Skeletal muscle tissue (tissue), 4 donors: ENCODE data around the gene OCEL1. TPM values are rescaled to one million over a fixed set of nuclear protein-coding genes. Genes with fewer than 3 reads are reported as not detected.
A peak's percentile ranks its signal among the peaks of the same experiment; 100 is the strongest.

Experiments used
- H3K27ac ChIP-seq: one replicate; pipeline ENCODE4 v1.7.0; 2013; ENCODE audit warnings: mild to moderate bottlenecking, low read depth, low read length, inconsistent platforms
- H3K27me3 ChIP-seq, 3 donors: one replicate each; pipeline ENCODE4 v1.7.0; 2013; ENCODE audit warnings: low read length in 3 of 3; ENCODE audit not compliant: control insufficient read depth in 3 of 3, insufficient read depth in 3 of 3
- H3K36me3 ChIP-seq, 3 donors: one replicate each; pipeline ENCODE4 v1.7.0; 2013; ENCODE audit warnings: low read length in 3 of 3; ENCODE audit not compliant: control insufficient read depth in 3 of 3, insufficient read depth in 3 of 3
- H3K4me1 ChIP-seq, 3 donors: one replicate each; pipeline ENCODE4 v1.7.0; 2013; ENCODE audit warnings: low read length in 3 of 3, mild to moderate bottlenecking in 3 of 3; ENCODE audit not compliant: control insufficient read depth in 3 of 3, insufficient read depth in 3 of 3
- H3K4me3 ChIP-seq, 3 donors: one replicate each; pipeline ENCODE4 v1.7.0; 2013; ENCODE audit warnings: low read length in 3 of 3
- H3K9ac ChIP-seq, 3 donors: one replicate each; pipeline ENCODE4 v1.7.0; 2013; ENCODE audit warnings: low read length in 3 of 3, mild to moderate bottlenecking in 3 of 3, moderate library complexity in 2 of 3, low read depth in 1 of 3
- H3K9me3 ChIP-seq, 3 donors: one replicate each; pipeline ENCODE4 v1.7.0; 2013; ENCODE audit warnings: low read length in 3 of 3; ENCODE audit not compliant: control insufficient read depth in 3 of 3
- total RNA-seq: library from RNA; depleted of rRNA; stranded (reverse); fragments of >200 nt; gene quantifications from one replicate; pipeline ENCODE4 v1.2.3, GENCODE V29; 2014
- donor health status: Osteomylitis.

Gene OCEL1
- total RNA-seq, 1 donor from 2014 or later: 4.7 TPM

DNA sequence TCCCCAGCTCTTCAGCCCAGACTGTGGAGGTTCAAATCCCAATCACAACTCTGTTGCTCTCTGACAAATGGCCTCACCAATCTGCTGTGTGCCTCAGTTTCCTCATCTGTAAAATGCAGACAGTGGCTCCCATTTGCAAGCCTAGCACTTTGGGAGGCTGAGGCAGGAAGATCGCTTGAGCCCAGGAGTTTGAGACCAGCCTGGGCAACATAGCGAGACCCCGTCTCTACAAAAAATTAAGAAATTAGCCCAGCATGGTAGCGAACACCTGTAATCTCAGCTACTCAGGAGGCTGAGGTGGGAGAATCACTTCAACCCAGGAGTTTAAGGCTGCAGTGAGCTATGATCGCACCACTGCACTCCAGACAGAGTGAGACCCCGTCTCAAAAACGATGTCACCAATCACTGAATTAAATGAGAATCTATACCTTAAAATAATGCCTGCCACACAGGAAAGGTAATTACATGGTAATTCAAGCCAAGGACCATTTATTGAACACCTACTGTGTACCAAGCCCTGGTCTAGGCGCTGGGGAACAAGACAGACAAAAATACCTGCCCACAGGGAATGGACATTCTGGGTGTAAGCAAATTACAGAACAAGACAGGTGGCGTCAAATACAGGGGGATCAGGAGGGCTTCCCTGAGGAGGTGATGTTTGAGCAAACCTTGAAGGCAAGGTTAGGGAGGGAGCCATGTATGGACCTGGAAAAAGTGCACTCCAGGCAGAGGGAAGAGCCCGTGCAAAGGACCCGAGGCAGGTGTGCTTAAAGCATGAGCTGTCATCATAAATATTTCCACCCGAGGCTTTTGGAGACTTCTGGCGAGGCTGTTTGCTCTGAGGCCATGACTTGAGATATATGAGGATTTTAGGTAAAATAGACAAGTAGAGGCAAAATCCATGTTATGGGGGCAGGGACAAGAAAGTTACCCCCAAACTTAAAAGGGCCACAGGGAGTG is 12.0 kb downstream of the OCEL1 start:
- Histone ChIP-seq H3K36me3 (peaks cover 9 to 13% (median 11%) of the 10 kb centered on the region in 3 donors), H3K9me3 (no peaks in the 10 kb centered on the region), H3K27ac (no peak overlapping the region), H3K27me3 (no peaks in the 10 kb centered on the region), H3K9ac (no peak overlapping the region), H3K4me3 (no peak overlapping the region), H3K4me1 (peaks cover 24 to 33% (median 33%) of the 10 kb centered on the region in 3 donors)

DNA sequence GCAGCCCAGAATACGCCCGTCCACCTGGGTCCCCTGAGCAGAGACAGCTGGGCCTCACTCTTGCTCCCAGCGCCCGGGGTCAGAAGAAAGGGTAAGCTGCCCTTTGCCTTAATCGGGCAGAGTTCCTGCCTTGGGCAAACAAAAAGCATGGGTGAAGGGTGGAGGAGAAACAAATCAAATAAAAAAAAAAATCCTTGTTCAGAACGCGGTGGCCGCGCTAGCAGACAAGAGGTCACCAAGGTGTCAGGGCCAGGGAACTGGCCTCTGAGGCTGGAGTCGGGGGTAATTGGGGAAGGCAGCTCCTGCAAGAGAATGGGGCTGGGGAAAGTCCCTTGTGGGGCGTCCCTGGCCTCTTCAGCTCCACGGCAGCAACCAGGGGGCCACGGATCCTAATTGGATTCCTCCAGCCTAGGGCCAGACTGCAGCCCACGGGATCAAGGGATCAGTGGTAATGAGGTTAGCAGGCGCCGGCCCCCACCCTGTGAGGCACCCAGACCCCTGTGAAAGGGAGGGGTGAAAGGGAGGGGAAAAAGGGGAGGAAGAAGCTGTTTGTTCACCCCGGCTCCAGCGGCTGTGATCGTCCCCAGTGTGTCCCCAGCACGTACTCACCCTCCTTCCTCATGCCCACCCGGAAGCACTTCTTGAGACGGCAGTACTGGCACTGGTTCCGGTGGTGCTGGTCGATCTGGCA is 14.2 kb downstream of the OCEL1 start:
- H3K27me3 ChIP-seq: no peaks in the 10 kb centered on the region
- peaks cover 29 to 44% (median 37%) of the 10 kb centered on the region in 3 donors for H3K4me1 ChIP-seq
- H3K9ac ChIP-seq: peak overlapping the region in 1 of 3 donors; percentile 8
- H3K9me3 ChIP-seq: no peaks in the 10 kb centered on the region
- no peak overlapping the region for H3K4me3 ChIP-seq
- no peak overlapping the region for H3K27ac ChIP-seq
- peaks cover 6 to 13% (median 6%) of the 10 kb centered on the region in 3 donors for H3K36me3 ChIP-seq

DNA sequence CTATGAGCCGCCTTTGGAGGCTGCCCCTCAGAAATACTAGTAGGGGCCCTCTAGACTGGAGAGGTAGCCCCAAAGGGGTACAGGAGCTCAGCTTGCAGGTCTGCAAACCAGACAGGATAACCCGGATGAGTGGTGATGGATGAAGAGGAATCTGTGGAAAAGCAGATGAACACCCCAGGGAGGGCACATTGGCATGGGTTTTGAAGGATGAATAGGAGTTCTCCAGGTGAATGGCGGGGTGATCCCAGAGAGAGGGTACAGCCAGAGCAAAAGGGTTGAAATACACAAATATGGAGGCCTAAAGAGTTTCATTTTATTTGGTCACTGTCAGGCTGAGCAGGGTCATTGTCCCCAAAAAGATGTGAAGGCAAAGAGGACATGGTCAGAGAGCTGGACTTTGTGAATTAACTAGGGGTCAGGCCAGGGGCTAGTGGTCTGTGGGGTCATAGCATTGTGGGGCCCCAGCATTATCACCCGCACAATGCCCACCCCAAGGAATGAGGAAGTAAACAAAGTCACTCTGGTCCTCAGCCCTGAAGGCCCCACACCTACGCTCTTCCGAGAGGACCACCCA is 14.9 kb downstream of the OCEL1 start:
- H3K27me3 ChIP-seq: no peaks in the 10 kb centered on the region
- no peaks in the 10 kb centered on the region for H3K9me3 ChIP-seq
- H3K4me1 ChIP-seq: peaks cover 25 to 41% (median 34%) of the 10 kb centered on the region in 3 donors
- H3K36me3 ChIP-seq: peaks cover 6 to 13% (median 6%) of the 10 kb centered on the region in 3 donors
- H3K9ac ChIP-seq: no peak overlapping the region
- no peak overlapping the region for H3K4me3 ChIP-seq
- H3K27ac ChIP-seq: no peak overlapping the region

DNA sequence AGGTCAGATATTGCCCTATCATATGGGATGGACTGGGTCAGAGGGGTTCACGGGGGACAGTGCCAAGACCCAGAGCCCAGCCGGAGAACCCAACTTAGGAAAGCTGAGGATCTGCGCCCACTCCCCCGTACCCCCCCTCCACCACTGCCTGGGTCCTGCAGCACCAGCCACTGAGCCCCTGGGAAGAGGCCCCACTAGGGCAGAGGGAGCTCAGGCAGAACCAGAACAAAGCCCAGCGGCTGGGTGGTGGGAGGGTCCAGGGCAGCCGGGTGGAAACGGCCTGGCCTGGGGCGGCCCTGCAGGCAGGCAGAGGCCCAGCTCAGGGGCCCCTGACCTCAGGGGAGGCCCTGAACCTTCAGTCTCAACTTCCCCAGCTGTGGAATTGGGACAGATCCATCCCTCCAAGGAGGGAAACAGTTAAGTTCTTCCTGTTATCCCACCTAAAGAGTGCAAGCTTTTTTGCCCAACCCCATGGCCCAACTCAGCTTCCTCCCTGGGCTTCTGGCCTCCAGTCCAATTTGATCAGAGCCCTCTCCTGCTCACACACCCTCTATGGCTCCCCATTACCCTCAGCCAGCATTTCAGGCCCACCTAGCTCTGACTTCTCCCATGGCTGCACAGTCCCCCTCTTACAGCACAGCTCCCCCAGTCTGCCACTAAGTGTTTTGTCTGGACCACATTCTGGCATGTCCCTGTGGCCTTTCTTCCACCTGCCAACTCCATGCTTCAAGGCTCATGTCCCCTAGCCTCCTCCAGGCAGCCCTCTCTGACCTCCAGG is 16.6 kb downstream of the OCEL1 start:
- H3K4me3 ChIP-seq: peak overlapping the region in 1 of 3 donors; percentile 13
- H3K9me3 ChIP-seq: no peaks in the 10 kb centered on the region
- H3K27me3 ChIP-seq: no peaks in the 10 kb centered on the region
- peaks cover 6 to 12% (median 6%) of the 10 kb centered on the region in 3 donors for H3K36me3 ChIP-seq
- peak overlapping the region in 1 of 3 donors; percentile 87 for H3K9ac ChIP-seq
- peaks cover 21 to 47% (median 37%) of the 10 kb centered on the region in 3 donors for H3K4me1 ChIP-seq
- peak overlapping the region; percentile 81 for H3K27ac ChIP-seq

DNA sequence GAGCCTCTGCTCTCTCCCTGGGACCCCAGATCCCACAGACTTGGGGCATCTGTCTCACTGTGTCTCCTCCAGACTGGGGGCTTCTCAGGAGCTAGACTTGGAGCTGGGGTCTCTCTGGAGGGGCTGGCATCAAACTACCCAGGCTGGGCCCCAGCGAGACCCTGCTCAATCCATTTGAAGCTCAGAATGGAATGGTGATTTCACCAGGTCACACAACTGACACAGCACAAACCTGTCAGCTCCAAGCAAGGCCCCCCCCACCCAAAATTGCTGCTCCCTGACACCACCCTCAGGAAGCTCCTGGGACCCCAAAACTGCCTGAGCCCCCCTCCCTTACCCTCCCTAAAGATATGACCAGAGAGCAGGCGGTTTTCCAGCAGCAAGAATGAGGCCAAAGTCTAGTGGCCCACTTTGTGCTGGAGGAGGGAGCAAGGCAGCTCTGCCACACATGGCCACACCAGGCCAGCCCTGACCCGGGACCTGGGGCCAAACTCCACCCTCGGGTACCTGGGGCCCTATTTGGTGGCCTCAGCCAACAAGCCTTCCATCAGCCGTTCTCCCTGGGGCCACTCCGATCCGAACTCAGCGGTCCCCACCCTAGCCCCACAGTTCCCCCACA is 17.3 kb downstream of the OCEL1 start:
- H3K4me1 ChIP-seq: peaks cover 21 to 50% (median 41%) of the 10 kb centered on the region in 3 donors
- peak overlapping the region; percentile 85 to 87 (median 86) for H3K9ac ChIP-seq
- H3K36me3 ChIP-seq: peaks cover 2 to 7% (median 6%) of the 10 kb centered on the region in 3 donors
- peak overlapping the region; percentile 84 to 96 (median 91) for H3K4me3 ChIP-seq
- no peaks in the 10 kb centered on the region for H3K27me3 ChIP-seq
- no peaks in the 10 kb centered on the region for H3K9me3 ChIP-seq
- peak overlapping the region; percentile 81 for H3K27ac ChIP-seq

DNA sequence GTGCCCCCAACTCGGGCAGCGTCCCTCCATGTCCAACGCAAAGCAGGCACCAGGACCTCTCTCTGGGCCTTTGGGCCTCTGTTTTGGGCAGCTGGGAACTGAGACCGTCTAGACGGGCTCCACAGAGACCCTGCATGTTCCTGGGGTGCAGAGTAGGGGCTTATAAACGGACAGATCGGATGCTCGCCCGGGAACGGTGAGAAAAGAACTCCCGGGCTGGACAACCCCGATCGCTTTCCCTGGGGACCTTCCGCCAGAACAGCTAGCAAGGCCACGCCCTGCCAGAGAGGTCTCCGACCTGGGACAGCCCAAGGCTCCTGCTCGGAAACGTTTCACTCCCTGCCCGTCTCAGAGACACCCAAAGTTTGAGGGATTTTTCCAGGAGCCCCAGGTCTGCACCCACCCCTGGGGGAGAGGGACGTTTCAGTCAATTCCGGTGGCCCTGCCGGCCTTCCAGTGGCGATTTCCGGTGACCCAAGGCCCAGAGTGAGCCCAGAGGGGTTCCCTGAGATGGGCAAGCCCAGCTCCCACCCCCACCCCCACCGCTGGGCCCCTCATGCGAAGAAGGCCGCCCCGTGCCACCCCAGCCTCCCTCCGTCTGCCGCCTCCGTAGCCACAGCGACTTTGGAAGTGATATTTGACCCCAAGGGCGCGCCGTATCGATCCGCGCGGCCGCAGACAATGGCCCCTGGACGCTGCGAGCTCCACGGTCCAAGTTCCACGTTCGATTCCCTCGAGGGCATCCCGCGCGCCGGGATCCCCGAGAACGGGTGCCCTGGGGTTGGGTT is 18.0 kb downstream of the OCEL1 start:
- Histone ChIP-seq H3K4me3 (peak overlapping the region; percentile 84 to 96 (median 91)), H3K4me1 (peaks cover 21 to 51% (median 42%) of the 10 kb centered on the region in 3 donors), H3K27ac (peak overlapping the region; percentile 81), H3K36me3 (peaks cover 0 to 5% (median 3%) of the 10 kb centered on the region in 3 donors), H3K27me3 (no peaks in the 10 kb centered on the region), H3K9me3 (no peaks in the 10 kb centered on the region), H3K9ac (peak overlapping the region; percentile 85 to 87 (median 86))

DNA sequence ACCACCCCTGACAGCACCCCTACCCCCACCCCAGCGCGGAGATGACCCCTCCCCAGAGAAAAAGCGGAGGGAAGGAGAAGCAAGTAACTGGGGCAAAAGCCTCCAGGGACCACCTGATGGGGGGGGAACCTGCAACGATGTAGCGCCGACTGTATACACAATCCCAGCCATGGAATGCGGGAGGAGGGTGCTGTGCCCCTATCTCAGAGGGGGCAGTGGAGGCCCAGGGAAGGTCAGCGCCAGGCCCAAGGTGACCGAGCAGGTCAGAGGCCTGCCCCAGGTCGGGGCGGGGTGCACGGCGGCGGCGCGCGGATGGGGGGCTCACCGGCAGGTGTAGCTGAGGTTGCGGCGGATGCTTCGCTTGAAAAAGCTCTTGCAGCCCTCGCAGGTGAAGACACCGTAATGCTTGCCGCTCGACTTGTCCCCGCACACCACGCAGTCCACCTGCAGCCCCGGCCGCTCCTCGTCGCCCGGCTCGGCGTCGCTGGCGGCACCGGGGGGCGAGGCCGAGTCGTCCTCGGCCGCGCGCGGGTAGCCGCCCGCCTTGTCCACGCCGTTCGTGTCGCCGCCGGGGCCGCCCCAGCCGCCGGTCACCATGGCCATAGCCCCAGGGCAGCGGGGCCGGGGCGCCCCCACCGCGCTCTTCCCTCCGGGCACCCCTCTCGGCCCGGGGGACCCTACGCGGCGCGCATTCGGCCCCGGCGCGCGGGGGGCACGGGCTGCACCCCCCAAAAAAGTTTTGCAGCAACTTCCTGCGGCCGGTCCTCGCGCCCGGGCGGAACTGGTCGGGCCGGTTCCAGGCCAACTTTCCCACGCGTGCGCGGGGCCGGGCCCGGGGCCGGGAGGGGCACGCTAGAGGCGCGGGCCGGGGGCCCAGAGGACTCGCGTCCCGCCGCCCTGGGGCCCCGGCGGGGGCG is 18.9 kb downstream of the OCEL1 start:
- Histone ChIP-seq H3K9me3 (no peaks in the 10 kb centered on the region), H3K4me3 (peak overlapping the region; percentile 84 to 96 (median 91)), H3K9ac (peak overlapping the region; percentile 85 to 87 (median 86)), H3K36me3 (peaks cover 0 to 5% (median 3%) of the 10 kb centered on the region in 3 donors), H3K27me3 (no peaks in the 10 kb centered on the region), H3K27ac (peak overlapping the region; percentile 81), H3K4me1 (peaks cover 21 to 51% (median 42%) of the 10 kb centered on the region in 3 donors)

DNA sequence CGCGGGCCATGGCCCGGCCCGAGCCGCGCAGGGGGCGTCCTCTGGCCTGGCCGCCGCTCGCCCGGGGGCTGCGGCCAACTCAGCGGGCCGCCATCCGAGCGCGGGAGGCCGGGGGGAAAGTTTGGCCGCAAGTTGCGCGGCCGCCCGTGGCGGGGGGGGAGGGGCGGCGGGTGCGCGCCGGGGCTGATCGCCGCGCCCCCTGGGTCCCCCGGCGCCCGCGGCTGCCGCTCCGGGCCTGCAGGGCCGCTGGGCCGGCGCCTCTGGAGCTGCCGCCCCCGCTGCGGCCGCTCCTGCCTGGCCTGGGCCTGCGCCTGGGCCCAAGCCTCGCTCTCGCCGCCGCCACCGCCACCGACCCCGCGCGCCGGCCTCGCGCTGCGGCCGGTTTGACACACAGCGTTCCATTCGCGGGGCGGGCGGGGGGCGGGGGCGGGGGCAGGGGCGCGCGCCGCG is 19.5 kb downstream of the OCEL1 start, which contains the start of gene NR2F6:
Gene NR2F6, minus strand, starts transcription at position 385 of the 450 bp plus-strand sequence. CDS start 699 bp downstream, outside the sequence.
- Histone ChIP-seq H3K4me1 (peaks cover 21 to 51% (median 42%) of the 10 kb centered on the region in 3 donors), H3K4me3 (peak within 1 kb of the TSS; percentile 84 to 96 (median 91)), H3K27ac (peak within 1 kb of the TSS; percentile 81), H3K36me3 (peaks cover 0 to 3% (median under 1%) of the 10 kb centered on the region in 3 donors), H3K9me3 (no peaks in the 10 kb centered on the region), H3K9ac (peak within 1 kb of the TSS; percentile 85 to 87 (median 86)), H3K27me3 (no peaks in the 10 kb centered on the region)
